H9 (cell line): ENCODE results near the gene ZNF607. TPM values are rescaled to one million over a fixed set of nuclear protein-coding genes. Genes with fewer than 3 reads are reported as not detected.
"Not testable (repeated sequence)": the region's sequence is repeated elsewhere in the genome, so short reads cannot be mapped to it uniquely, and the experiment has no call there.

Experiments used
- DNase-seq: peaks from one replicate; pipeline ENCODE4 v3.0.0-alpha.2; 2017
- H2AFZ ChIP-seq: one replicate; pipeline ENCODE4 v1.6.1; 2013; ENCODE audit warnings: mild to moderate bottlenecking, low read length, control low read depth, moderate library complexity
- H2AK5ac ChIP-seq: 2 replicates; pipeline ENCODE4 v1.6.1; 2013; ENCODE audit warnings: low read length, control low read depth, mixed read lengths; ENCODE audit not compliant: insufficient read length
- H2BK120ac ChIP-seq: one replicate; pipeline ENCODE4 v1.6.1; 2013; ENCODE audit warnings: low read depth, mild to moderate bottlenecking, low read length, control low read depth, inconsistent platforms; ENCODE audit not compliant: poor library complexity, severe bottlenecking
- H2BK12ac ChIP-seq: 2 replicates; pipeline ENCODE4 v1.6.1; 2013; ENCODE audit warnings: low read length, control low read depth, mixed read lengths, low read depth; ENCODE audit not compliant: insufficient read length
- H2BK15ac ChIP-seq: 2 replicates; pipeline ENCODE4 v1.6.1; 2013; ENCODE audit warnings: low read depth, low read length, control low read depth
- H2BK20ac ChIP-seq: one replicate; pipeline ENCODE4 v1.6.1; 2013; ENCODE audit warnings: low read depth, mild to moderate bottlenecking, low read length, control low read depth, inconsistent platforms; ENCODE audit not compliant: poor library complexity, severe bottlenecking
- H2BK5ac ChIP-seq: 2 replicates; pipeline ENCODE4 v1.6.1; 2013; ENCODE audit warnings: low read length, control low read depth, mixed read lengths; ENCODE audit not compliant: insufficient read length
- H3K14ac ChIP-seq: 2 replicates; pipeline ENCODE4 v1.6.1; 2013; ENCODE audit warnings: low read length, control low read depth; ENCODE audit not compliant: insufficient read depth
- H3K18ac ChIP-seq: 2 replicates; pipeline ENCODE4 v1.6.1; 2013; ENCODE audit warnings: low read depth, mild to moderate bottlenecking, mixed read lengths, low read length, control low read depth; ENCODE audit not compliant: insufficient read length
- H3K23ac ChIP-seq: 2 replicates; pipeline ENCODE4 v1.6.1; 2013; ENCODE audit warnings: low read length, control low read depth, mixed read lengths, low read depth; ENCODE audit not compliant: insufficient read length
- H3K23me2 ChIP-seq: 2 replicates; pipeline ENCODE4 v1.6.1; 2013; ENCODE audit warnings: low read depth, mild to moderate bottlenecking, mixed read lengths, low read length, control low read depth; ENCODE audit not compliant: insufficient read length, poor library complexity, severe bottlenecking
- H3K27ac ChIP-seq: 2 replicates; pipeline ENCODE4 v1.5.1; 2013; ENCODE audit warnings: low read length, control low read depth, mixed read lengths, low read depth; ENCODE audit not compliant: insufficient read length
- H3K27me3 ChIP-seq: 2 replicates; pipeline ENCODE4 v1.6.1; 2013; ENCODE audit warnings: low read length, control low read depth, inconsistent platforms; ENCODE audit not compliant: insufficient read depth
- H3K4ac ChIP-seq: 2 replicates; pipeline ENCODE4 v1.6.1; 2013; ENCODE audit warnings: low read depth, mild to moderate bottlenecking, control low read depth, inconsistent platforms, low read length, moderate library complexity
- H3K4me1 ChIP-seq: 2 replicates; pipeline ENCODE4 v1.6.1; 2013; ENCODE audit warnings: low read length, control low read depth, inconsistent platforms; ENCODE audit not compliant: insufficient read depth
- H3K4me2 ChIP-seq: 2 replicates; pipeline ENCODE4 v1.6.1; 2013; ENCODE audit warnings: low read length, control low read depth, mixed read lengths; ENCODE audit not compliant: insufficient read length, insufficient read depth
- H3K56ac ChIP-seq: 2 replicates; pipeline ENCODE4 v1.6.1; 2013; ENCODE audit warnings: low read depth, mild to moderate bottlenecking, mixed read lengths, low read length, control low read depth; ENCODE audit not compliant: insufficient read length
- H3K79me1 ChIP-seq: 2 replicates; pipeline ENCODE4 v1.6.1; 2013; ENCODE audit warnings: low read depth, mild to moderate bottlenecking, moderate library complexity, low read length, control low read depth, inconsistent platforms; ENCODE audit not compliant: insufficient read depth, poor library complexity, severe bottlenecking
- H3K79me2 ChIP-seq: 2 replicates; pipeline ENCODE4 v1.6.1; 2013; ENCODE audit warnings: low read length, control low read depth, inconsistent platforms; ENCODE audit not compliant: insufficient read depth
- H3K9ac ChIP-seq: 2 replicates; pipeline ENCODE4 v1.6.1; 2013; ENCODE audit warnings: low read length, control low read depth, mixed read lengths; ENCODE audit not compliant: insufficient read length; ENCODE audit errors: extremely low read depth
- H3K9me3 ChIP-seq: one replicate; pipeline ENCODE4 v1.6.1; 2013; ENCODE audit warnings: low read depth, low read length, inconsistent platforms; ENCODE audit not compliant: control insufficient read depth
- H3T11ph ChIP-seq: one replicate; pipeline ENCODE4 v1.6.1; 2013; ENCODE audit warnings: mild to moderate bottlenecking, low read length, control low read depth, inconsistent platforms
- H4K20me1 ChIP-seq: one replicate; pipeline ENCODE4 v1.6.1; 2013; ENCODE audit not compliant: control insufficient read depth, insufficient read length, insufficient read depth
- H4K5ac ChIP-seq: 2 replicates; pipeline ENCODE4 v1.6.1; 2013; ENCODE audit warnings: low read depth, mild to moderate bottlenecking, mixed read lengths, low read length, control low read depth; ENCODE audit not compliant: insufficient read length
- H4K8ac ChIP-seq: replicated peaks from 2 replicates; pipeline ENCODE4 v1.6.1; 2013; ENCODE audit warnings: low read length, control low read depth, mixed read lengths, low read depth; ENCODE audit not compliant: insufficient read length
- H4K91ac ChIP-seq: 2 replicates; pipeline ENCODE4 v1.6.1; 2013; ENCODE audit warnings: low read depth, mild to moderate bottlenecking, moderate library complexity, mixed read lengths, low read length, control low read depth; ENCODE audit not compliant: insufficient read length
- H3K27ac Mint-ChIP-seq, 3 experiments: 2 replicates in 2 of 3; 3 replicates in 1 of 3; pipeline ENCODE4 v1.8.0; 2020 to 2021; ENCODE audit warnings: mixed read lengths in 3 of 3, mild to moderate bottlenecking in 1 of 3, moderate library complexity in 1 of 3
- H3K27me3 Mint-ChIP-seq: 2 replicates; pipeline ENCODE4 v1.8.0; 2021; ENCODE audit warnings: low read depth, mild to moderate bottlenecking, moderate library complexity, mixed read lengths
- H3K36me3 Mint-ChIP-seq, 3 experiments: 2 replicates in 2 of 3; 3 replicates in 1 of 3; pipeline ENCODE4 v1.8.0; 2020 to 2021; ENCODE audit warnings: low read depth in 3 of 3, mixed read lengths in 3 of 3; ENCODE audit not compliant: insufficient read depth in 1 of 3
- H3K4me1 Mint-ChIP-seq, 2 experiments: 2 replicates each; pipeline ENCODE4 v1.8.0; 2020; ENCODE audit warnings: mixed read lengths in 2 of 2
- H3K4me3 Mint-ChIP-seq, 2 experiments: 2 replicates in 1 of 2; 3 replicates in 1 of 2; pipeline ENCODE4 v1.8.0; 2020 to 2021; ENCODE audit warnings: mild to moderate bottlenecking in 2 of 2, mixed read lengths in 2 of 2, moderate library complexity in 1 of 2
- H3K9me3 Mint-ChIP-seq, 2 experiments: 2 replicates in 1 of 2; 3 replicates in 1 of 2; pipeline ENCODE4 v1.8.0; 2020; ENCODE audit warnings: mild to moderate bottlenecking in 2 of 2, mixed read lengths in 2 of 2, moderate library complexity in 1 of 2
- WGBS: extraction: QIAGEN DNeasy Blood & Tissue Kit; methylation state at CpG from one replicate; pipeline ENCODE4 v1.1.7; 2013; ENCODE audit warnings: missing lambda C conversion rate, low lambda C conversion rate, mixed read lengths; ENCODE audit not compliant: insufficient read length; ENCODE audit errors: extremely low coverage; 5-methylcytosine and 5-hydroxymethylcytosine counted together
- total RNA-seq: library from RNA; stranded (reverse); gene quantifications from 2 replicates; pipeline ENCODE4 v1.2.1, GENCODE V29; 2021
- TF ChIP-seq, protein P1 (sequence below): fragments of 200-600 bp; sonication (generic); conservative IDR thresholded peaks from 3 replicates; pipeline ENCODE4 v1.8.0; 2021; ENCODE audit warnings: antibody characterized with exemption, mild to moderate bottlenecking

ZNF607 gene
- total RNA-seq, 1 experiment from 2014 or later: 27.5 TPM

- no CpG with 5 or more reads among the region's 1 CpG for WGBS
These were observed 43.9 kb upstream of the ZNF607 start for GRCh38 chr19:37763488-37763887.

DNA sequence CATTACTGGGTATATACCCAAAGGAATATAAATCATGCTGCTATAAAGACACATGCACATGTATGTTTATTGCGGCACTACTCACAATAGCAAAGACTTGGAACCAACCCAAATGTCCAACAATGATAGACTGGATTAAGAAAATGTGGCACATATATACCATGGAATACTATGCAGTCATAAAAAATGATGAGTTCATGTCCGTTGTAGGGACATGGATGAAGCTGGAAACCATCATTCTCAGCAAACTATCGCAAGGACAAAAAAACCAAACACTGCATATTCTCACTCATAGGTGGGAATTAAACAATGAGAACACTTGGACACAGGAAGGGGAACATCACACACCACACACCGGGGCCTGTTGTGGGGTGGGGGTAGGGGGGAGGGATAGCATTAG is 38.1 kb upstream of the ZNF607 start:
- H2BK20ac ChIP-seq, H3K4me2 ChIP-seq, H3T11ph ChIP-seq, H3K27ac Mint-ChIP-seq, H2AK5ac ChIP-seq, H4K5ac ChIP-seq, H3K27me3 Mint-ChIP-seq, H3K9me3 Mint-ChIP-seq, H4K91ac ChIP-seq, H3K27me3 ChIP-seq, H3K27ac ChIP-seq, H2BK12ac ChIP-seq, H3K4me1 Mint-ChIP-seq, H3K18ac ChIP-seq, H3K9ac ChIP-seq, H3K23me2 ChIP-seq, H3K79me2 ChIP-seq, H2BK15ac ChIP-seq, H2BK120ac ChIP-seq, H2AFZ ChIP-seq, H3K4me1 ChIP-seq, H3K4ac ChIP-seq, H2BK5ac ChIP-seq, H3K9me3 ChIP-seq, H4K20me1 ChIP-seq, H3K14ac ChIP-seq, H3K56ac ChIP-seq, H3K79me1 ChIP-seq, H4K8ac ChIP-seq, H3K23ac ChIP-seq, DNase-seq, H3K4me3 Mint-ChIP-seq: not testable (repeated sequence)
- WGBS: no CpG with 5 or more reads among the region's 4 CpGs
- peaks cover 15 to 28% (median 21%) of the 10 kb centered on the region in 3 experiments; a peak in 6 of 7 replicates for H3K36me3 Mint-ChIP-seq

More at GRCh38 chr19:37763488-37763887, 43.9 kb upstream of the ZNF607 start:
- no peak overlapping the region for H3K23ac ChIP-seq
- H2BK20ac ChIP-seq: no peak overlapping the region
- no peak overlapping the region for H3K27ac ChIP-seq
- H2AK5ac ChIP-seq: no peak overlapping the region
- no peaks in the 10 kb centered on the region for H3K4me1 ChIP-seq
- H3K79me2 ChIP-seq: no peaks in the 10 kb centered on the region
- no peak overlapping the region for H3K18ac ChIP-seq
- H3K9me3 ChIP-seq: no peaks in the 10 kb centered on the region
- no peak overlapping the region for H4K5ac ChIP-seq
- Mint-ChIP-seq H3K27me3 (no peaks in the 10 kb centered on the region), H3K4me3 (no peak overlapping the region), H3K36me3 (peaks cover 13 to 31% (median 23%) of the 10 kb centered on the region in 3 experiments), H3K27ac (no peak overlapping the region), H3K4me1 (no peaks in the 10 kb centered on the region), H3K9me3 (no peaks in the 10 kb centered on the region)
- no peak overlapping the region for H2BK12ac ChIP-seq
- H4K8ac ChIP-seq: no peak overlapping the region
- H2AFZ ChIP-seq: no peak overlapping the region
- H3K23me2 ChIP-seq: no peaks in the 10 kb centered on the region
- H2BK120ac ChIP-seq: no peak overlapping the region
- H3K79me1 ChIP-seq: no peaks in the 10 kb centered on the region
- no peak overlapping the region for H3K4ac ChIP-seq
- H3K27me3 ChIP-seq: no peaks in the 10 kb centered on the region
- TF ChIP-seq, protein P1, sequence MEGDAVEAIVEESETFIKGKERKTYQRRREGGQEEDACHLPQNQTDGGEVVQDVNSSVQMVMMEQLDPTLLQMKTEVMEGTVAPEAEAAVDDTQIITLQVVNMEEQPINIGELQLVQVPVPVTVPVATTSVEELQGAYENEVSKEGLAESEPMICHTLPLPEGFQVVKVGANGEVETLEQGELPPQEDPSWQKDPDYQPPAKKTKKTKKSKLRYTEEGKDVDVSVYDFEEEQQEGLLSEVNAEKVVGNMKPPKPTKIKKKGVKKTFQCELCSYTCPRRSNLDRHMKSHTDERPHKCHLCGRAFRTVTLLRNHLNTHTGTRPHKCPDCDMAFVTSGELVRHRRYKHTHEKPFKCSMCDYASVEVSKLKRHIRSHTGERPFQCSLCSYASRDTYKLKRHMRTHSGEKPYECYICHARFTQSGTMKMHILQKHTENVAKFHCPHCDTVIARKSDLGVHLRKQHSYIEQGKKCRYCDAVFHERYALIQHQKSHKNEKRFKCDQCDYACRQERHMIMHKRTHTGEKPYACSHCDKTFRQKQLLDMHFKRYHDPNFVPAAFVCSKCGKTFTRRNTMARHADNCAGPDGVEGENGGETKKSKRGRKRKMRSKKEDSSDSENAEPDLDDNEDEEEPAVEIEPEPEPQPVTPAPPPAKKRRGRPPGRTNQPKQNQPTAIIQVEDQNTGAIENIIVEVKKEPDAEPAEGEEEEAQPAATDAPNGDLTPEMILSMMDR: no peak
- no peak overlapping the region for H2BK5ac ChIP-seq
- H4K91ac ChIP-seq: no peak overlapping the region
- no peak overlapping the region for H3K56ac ChIP-seq
- DNase-seq: no peak
- no peak overlapping the region for H3K9ac ChIP-seq
- H3K14ac ChIP-seq: no peak overlapping the region
- H3K4me2 ChIP-seq: no peak overlapping the region
- no peaks in the 10 kb centered on the region for H4K20me1 ChIP-seq
- no peak overlapping the region for H3T11ph ChIP-seq
- H2BK15ac ChIP-seq: no peak overlapping the region
